Daoy (cell line): Measurements from ENCODE around the gene FBLN1. TPM values are rescaled to one million over a fixed set of nuclear protein-coding genes. Genes with fewer than 3 reads are reported as not detected.

Experiments used
- DNase-seq: peaks from one replicate; pipeline ENCODE4 v3.0.0-alpha.2; 2015; ENCODE audit warnings: low read depth
- total RNA-seq: library from RNA; depleted of rRNA; stranded (reverse); fragments of >200 nt; shearing (Covaris generic); gene quantifications from 2 replicates; pipeline ENCODE4 v1.2.3, GENCODE V29; 2014; rRNA removed

Gene FBLN1
- total RNA-seq, 1 experiment from 2014 or later, result 10.0 TPM

DNA sequence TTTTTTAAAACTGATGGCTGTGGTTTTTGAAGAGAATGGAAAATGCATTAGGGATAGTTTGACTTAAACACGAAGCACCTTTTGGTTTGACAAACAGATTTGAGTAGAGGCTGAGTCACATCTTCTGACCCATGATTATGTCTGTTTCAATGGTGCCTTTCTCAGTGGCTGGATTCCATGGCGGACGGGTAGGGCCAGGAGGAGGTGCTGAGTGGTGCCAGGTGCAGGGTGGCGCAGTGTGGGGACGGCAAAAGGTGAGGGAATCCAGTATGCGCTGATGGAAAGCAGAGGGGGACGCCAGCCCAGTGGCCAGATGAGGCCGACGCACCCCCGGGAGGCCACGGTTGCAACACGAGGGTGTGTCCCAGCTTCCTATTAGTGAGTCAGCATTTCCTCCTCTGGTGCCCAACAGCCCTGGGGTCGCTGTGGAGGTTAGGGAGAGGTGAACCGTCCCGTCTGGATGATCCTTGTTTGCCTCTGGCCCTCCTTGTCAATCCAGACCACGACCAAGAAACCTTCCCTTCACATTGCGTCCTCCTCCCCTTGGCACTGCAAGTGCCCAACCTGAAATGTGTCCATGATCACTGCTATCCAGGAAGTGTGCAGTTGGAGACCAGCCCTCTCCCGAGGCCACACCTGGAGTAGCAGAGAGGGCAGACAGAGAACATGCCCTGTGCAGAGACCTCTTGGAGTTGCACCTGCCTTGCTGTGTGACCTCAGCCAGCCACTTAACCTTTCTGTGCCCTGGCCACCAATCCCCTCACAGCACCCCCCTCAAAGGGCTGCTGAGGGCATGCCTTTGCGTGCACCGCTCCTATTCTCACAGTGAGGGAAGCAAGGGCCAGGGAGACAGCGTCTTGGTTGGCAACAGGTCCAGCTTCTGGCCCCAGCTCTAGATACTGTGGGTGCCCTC is 136.4 kb downstream of the FBLN1 start:
- peak; percentile 81 for DNase-seq

DNA sequence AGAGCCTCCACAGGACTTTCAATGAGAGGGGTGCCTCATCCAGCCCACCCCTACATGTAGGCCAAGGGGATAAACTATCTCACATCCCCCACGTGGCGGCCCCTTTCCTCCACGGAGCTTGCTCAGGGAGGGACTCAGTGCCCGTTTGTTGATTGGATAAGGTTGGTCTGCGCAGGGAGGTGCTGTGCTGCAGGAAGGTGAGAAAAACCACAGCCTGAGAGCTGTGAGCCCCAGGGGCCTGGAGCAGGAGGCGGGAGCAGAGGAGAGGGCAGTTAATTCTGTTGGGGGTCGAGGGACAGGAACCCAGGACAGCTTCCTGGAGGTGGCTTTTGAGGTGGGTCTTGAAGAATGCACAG is 137.0 kb downstream of the FBLN1 start:
- no peak for DNase-seq

DNA sequence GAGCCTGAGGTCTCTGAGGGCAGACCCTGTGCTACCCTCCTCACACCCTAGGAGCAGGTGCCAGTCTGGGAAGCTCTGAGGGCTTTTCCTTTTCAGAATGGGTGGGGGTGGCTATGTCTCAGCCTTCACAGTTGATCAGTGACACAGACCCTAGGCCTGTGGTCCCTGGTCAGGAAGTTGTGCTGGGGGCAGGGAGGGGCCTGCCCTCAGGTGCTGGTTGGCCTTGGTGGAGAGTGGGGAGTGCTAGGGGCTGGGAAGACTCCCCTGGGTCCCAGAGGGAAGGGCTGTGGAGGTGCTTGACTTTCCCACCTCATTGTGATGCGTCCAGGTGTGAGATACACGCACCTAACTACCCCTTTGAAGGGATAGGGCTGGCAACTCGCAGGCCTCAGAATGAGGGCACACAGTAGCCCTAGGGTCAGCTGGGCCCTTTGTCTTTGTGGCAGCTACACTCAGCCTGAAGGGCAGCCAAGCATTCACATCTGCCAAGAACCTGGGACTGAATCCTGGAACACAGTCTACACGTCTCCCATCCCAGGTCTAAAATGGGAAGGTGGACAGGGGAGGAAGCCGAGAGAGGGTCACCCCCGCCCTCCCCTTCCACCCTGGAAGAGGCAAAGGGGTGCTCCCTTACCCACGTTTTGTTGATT is 137.7 kb downstream of the FBLN1 start:
- no peak for DNase-seq

DNA sequence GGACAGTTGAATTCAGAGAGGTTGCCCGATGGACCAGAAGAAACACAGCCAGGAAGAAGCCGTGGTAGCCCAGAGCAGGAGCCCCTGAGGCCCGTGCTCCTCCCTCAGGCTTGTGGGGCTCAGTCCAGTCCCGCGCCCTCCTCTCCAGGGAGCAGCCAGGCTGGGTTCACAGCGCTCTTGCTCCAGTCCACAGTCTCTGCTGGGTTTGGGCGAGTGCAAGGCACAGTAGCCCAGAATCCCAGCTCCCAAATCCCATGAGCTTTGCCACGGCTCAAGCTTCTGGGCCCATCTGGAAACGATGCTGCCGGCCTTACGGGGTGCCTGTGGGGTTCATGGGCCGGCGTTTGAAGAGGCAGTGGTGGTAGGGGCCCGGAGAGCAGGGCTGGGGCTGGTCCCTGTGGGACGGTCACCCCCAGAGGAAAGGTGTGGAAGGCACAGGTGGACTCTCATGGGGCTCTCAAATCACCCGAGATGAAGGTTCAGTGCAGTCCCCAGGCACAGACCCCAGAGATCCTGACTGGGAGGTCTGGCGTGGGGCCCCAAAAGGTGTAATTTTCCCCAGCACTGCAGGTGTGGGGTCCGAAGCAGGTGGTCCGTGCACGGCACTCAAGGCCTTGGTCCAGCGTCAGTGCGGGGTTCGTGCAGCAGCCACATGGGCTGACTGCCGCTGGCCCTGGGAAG is 138.4 kb downstream of the FBLN1 start:
- DNase-seq, result no peak

DNA sequence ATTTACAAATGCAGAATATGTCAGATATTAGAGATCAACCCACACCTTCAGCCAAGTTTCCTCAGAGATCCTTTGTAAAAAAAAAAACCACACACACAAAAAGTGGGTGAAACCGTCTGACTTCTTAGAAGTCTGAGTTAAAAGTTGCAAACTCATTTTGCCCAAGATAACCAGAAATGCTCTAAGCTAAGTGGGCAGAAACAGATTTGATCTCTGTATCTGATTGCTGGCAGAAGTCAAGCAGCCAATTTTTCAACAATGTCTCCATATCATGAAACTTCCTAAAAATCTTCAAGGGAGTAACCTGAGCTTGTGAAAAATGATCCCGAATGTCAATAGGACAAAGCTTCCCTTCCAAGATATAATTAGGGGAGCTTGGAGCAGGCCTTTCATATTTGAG is 140.3 kb downstream of the FBLN1 start:
- DNase-seq, result no peak

DNA sequence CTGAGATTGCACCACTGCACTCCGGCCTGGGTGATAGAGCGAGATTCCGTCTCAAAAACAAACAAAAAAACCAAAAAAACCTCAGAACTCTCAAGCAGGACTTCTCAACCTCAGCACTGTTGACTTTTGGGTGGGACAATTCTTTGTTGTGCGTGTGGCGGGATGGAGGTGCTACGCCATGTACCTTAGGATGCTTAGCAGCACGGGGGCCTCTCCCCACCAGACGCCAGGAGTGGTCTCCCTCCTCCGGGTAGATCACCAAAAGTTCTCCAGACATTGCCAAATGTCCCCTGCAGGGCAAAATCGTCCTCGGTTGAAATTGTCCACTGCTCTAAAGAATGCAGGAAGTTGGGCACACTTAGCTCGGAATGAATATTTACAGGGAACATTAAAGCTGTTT is 142.0 kb downstream of the FBLN1 start:
- no peak for DNase-seq

DNA sequence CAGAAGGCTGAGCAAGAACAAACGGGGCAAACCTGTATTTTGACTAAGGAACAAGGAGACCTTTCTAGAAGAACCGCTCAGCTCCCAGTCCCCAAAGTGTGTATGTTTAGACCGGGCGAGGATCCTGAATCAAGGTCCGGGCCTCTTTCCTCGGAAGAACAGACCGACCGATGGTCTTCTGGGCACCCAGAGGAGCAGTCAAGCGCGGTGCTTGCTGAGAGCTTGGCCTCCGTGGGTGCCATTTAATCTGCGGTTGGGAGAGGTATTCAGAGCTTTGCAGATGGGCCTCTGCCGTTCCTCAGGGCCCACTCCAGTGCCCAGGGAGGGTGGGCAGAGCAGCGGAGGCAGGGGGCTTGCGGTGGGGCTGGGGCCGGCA is 142.5 kb downstream of the FBLN1 start:
- DNase-seq, result no peak

DNA sequence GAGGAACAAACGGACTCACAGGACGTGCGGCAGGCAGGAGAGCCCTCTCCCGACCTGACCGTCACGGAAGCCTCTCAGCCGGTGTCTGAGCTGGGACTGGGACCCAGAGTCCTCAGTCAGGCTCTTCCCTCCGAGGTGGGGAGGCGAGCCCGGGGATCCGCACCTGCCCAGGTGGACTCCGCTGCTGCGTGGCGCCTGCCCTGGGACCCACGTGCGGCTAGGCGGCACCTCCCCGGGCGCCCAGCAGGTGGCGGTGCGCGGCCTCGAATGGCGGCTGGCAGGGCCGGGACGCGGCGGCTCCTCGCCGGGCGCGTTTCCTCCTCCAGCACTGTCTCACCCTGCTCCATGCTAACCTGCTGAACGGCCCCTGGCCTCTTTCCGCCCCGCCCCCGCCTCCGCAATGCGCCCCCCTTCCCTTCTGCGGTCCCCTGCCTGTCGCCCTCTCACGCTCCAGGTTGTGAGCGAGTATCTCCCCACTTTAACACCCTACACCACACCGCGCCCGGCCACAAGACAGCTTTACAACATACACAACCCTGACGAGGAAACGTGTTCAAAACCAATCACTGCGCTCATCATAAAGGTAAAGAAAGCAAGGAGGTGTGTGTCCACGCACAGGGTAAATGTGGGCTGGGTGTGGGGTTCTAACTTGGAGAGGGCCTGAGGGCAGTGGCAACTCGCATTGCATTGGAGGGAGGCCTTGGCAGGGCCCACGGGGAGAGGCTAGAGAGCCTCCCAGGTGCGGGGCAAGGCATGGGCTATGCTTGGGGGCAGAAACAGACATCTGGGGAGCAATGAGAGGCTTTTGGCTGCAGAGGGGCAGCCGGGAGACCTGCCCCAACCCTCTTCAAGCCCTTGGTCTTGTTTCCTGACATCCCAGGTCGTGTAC is 143.1 kb downstream of the FBLN1 start:
- DNase-seq, result peak; percentile 78

DNA sequence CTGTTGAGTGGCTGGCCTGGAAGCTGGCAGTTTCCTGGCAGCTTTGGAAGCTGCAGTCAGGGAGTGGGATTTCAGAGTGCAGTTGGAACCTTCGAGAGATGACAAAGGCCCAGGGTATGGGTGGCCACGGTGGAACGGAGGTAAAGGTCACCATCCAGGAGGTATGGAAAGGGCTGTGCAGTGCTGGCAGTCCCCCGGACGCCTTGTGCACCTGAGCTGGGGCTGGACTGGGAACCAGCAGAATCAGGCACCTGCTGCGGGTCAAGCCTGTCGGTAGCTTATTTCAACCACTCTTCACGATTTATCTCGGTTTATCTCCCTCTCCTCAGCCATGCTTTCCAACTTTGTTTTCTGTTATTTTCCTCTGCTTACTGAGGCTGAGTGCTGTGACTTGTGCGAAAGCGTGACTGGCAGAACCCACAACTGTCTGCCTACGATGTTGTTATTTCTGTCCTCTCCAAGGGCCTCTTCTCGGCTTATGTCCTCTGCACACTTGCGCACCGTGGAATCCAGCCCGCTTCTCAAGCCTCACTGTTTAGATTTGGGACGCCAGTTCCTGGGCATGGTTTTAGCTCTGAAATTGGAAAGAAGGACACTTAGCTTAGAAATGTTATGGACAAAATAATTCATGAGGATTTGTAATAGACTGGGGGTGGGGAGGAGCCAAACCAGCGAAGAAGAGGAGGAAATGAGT is 145.0 kb downstream of the FBLN1 start:
- no peak for DNase-seq

DNA sequence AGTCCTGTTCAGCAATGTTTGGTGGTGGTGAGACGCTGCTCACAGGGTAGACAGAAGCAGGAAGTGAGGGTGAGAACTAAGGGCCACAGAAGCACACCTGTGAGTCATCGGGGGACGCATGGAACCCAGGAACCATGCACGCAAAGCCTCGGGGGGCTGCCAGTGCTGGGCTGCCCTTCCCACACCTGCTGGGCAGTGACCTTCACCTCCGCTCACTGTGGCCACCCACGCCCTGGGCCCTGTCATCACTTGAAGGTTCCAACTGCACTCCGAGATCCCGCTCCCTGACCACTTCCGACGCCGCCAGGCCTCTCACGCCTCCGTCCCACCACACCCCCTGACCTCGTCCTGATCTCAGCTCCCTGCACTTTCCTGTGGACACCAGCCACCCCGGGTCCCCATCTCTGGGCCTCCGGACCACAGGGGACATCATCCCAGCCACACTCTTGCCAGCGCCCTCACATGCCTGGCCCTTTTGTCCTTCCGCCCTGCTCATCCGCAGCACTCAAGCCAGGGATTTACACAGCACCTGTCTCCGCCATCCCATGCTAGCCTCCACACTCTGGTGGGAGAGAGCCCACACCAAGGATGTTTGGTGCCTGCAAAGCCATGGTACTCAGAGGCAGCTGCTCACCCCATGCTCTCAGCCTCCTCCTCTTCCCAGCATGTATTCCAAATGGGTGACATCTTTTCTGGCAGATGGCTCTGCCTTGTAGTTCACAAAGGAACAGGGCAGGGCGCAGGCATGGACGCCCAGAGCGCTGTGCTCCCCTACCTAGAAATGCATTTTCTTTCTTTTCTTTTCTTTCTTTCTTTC is 145.8 kb downstream of the FBLN1 start:
- peak; percentile 38 for DNase-seq

DNA sequence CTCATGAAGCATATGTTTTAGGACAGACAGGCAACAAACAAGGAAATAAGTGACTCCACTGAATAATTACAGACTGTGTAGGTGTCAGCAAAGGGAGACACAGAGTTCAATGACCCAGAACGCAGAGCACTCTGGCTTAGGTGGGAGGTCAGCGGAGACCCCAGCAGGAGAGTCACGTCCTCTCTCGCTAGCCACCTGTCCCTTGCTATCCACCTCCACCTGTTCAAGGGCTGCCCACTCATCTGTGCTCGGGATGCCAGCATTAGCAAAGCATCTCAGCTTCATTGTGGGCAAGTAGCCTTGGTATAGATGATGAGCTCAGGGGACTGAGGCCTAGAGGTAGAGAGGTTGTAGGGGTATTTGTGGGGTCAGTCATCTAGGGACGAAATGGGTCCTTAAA is 147.1 kb downstream of the FBLN1 start:
- no peak for DNase-seq

DNA sequence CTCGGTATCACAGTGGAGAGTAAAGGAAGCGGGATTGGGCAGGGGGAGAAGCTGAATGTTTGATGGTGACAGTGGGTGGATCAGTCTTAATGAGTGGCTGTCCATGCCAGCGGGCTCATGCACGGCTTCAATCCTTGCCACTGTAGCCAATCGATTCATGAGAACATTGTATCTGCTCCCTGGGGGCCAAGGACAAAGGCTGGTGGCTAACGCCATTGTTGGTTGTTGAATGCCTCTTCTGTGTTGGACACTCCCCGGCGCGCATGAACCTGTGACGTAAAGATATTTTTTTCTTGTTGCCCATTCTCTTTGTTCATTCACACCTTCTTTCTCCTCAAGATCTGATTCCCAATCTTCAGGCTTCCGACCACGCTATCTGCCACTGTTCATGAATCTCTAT is 148.0 kb downstream of the FBLN1 start:
- no peak for DNase-seq

Other genes starting within 250 kb of the FBLN1 start
- gene UPK3A, start 217.9 kb upstream of the FBLN1 start, total RNA-seq, result not detected in 2 replicates
- 8.8 and 10.1 TPM in 2 replicates for gene FAM118A, start 192.9 kb upstream of the FBLN1 start, total RNA-seq
- gene SMC1B, start 89.3 kb upstream of the FBLN1 start, total RNA-seq, result not detected in 2 replicates
- 0.89 and 1.3 TPM in 2 replicates for gene RIBC2, start 89.2 kb upstream of the FBLN1 start, total RNA-seq
- gene ATXN10, start 169.0 kb downstream of the FBLN1 start, total RNA-seq, result 116 and 130 TPM in 2 replicates